Sciatic nerve (tissue), 2 donors: Measurements from ENCODE around the gene CST4. TPM values are rescaled to one million over a fixed set of nuclear protein-coding genes. Genes with fewer than 3 reads are reported as not detected.
"Not testable (repeated sequence)": the region's sequence is repeated elsewhere in the genome, so short reads cannot be mapped to it uniquely, and the experiment has no call there.

ENCODE experiments used
- ATAC-seq: fragments of 200-7000 bp; cut with Tn5 transposase; one replicate; pipeline ENCODE4 v1.9.1; 2020; ENCODE audit warnings: mild to moderate bottlenecking, moderate library complexity
- DNase-seq: peaks from one replicate; pipeline ENCODE4 v3.0.0-alpha.2; 2020; ENCODE audit warnings: low spot score
- intact Hi-C: fragments of 100-400 bp; cut with DNase I; formaldehyde crosslinking; loops from one replicate; pipeline ENCODE4 v1.14.2; 2022
- total RNA-seq: library from RNA; stranded (reverse); fragmentation: NEBNext Ultra II Directional; extraction: Animal tissue kit (Norgen Biotek cat#: 25700); gene quantifications from one replicate; pipeline ENCODE4 v1.2.1, GENCODE V29; 2021
- donor health status: DM: no; HTN: no; CAD: no.
- donor health status: DM: no; HTN: no; CAD: no.

Gene CST4
- total RNA-seq, result not detected

GRCh38 chr20:23688684-23689398 is at the start of gene CST4:
Gene CST4 (minus strand): TSS chr20:23689038. CDS start chr20:23688969, 69 bp downstream.
- intact Hi-C loops, DNase-seq, ATAC-seq: not testable (repeated sequence)

- ATAC-seq, intact Hi-C loops, DNase-seq: not testable (repeated sequence)
These were observed 46.6 kb upstream of the CST4 start for GRCh38 chr20:23735391-23735790.

GRCh38 chr20:23734949-23735348 is 46.1 kb upstream of the CST4 start:
- DNase-seq, intact Hi-C loops, ATAC-seq: not testable (repeated sequence)

GRCh38 chr20:23734440-23734839 is 45.6 kb upstream of the CST4 start:
- ATAC-seq, DNase-seq, intact Hi-C loops: not testable (repeated sequence)

- intact Hi-C loops, result no loop called here
- DNase-seq (no peak), ATAC-seq (no peak)
These were observed 38.2 kb upstream of the CST4 start for GRCh38 chr20:23727016-23727415.

- DNase-seq (no peak), ATAC-seq (no peak)
- intact Hi-C loops, result no loop called here
These were observed 36.3 kb upstream of the CST4 start for GRCh38 chr20:23725102-23725501.

- intact Hi-C loops, result not testable (repeated sequence)
- peak; percentile 66 for ATAC-seq
- peak; percentile 62 for DNase-seq
These were observed 34.9 kb upstream of the CST4 start for GRCh38 chr20:23723659-23724307.

- DNase-seq, intact Hi-C loops, ATAC-seq: not testable (repeated sequence)
These were observed 34.0 kb upstream of the CST4 start for GRCh38 chr20:23722851-23723250.

- DNase-seq, result no peak
- intact Hi-C loops, result no loop called here
- ATAC-seq, result no peak
These were observed 33.1 kb upstream of the CST4 start for GRCh38 chr20:23721962-23722361.

GRCh38 chr20:23719351-23719750 is 30.5 kb upstream of the CST4 start:
- ATAC-seq, DNase-seq, intact Hi-C loops: not testable (repeated sequence)

- intact Hi-C loops, DNase-seq, ATAC-seq: not testable (repeated sequence)
These were observed 22.9 kb upstream of the CST4 start for GRCh38 chr20:23711778-23712177.

GRCh38 chr20:23710771-23711170 is 21.9 kb upstream of the CST4 start:
- no peak for ATAC-seq
- DNase-seq, result no peak
- intact Hi-C loops, result no loop called here

- ATAC-seq (no peak), DNase-seq (no peak)
- intact Hi-C loops, result no loop called here
These were observed 17.1 kb upstream of the CST4 start for GRCh38 chr20:23705895-23706294.

GRCh38 chr20:23702021-23702420 is 13.2 kb upstream of the CST4 start:
- no peak for DNase-seq
- no peak for ATAC-seq
- intact Hi-C loops, result no loop called here

GRCh38 chr20:23700931-23701330 is 12.1 kb upstream of the CST4 start:
- DNase-seq (no peak), ATAC-seq (no peak)
- intact Hi-C loops, result no loop called here

- intact Hi-C loops, result no loop called here
- DNase-seq (no peak), ATAC-seq (no peak)
These were observed 9.1 kb upstream of the CST4 start for GRCh38 chr20:23697947-23698346.

GRCh38 chr20:23695068-23695395 is 6.2 kb upstream of the CST4 start:
- ATAC-seq, DNase-seq, intact Hi-C loops: not testable (repeated sequence)

GRCh38 chr20:23694178-23695067 is 5.6 kb upstream of the CST4 start:
- intact Hi-C loops, ATAC-seq, DNase-seq: not testable (repeated sequence)
